Adipocyte (in vitro differentiated cells): ENCODE results near the gene NSUN7.

Experiments
- DNase-seq: peaks from one replicate; pipeline ENCODE4 v3.0.0-alpha.2; 2015; ENCODE audit warnings: low read depth
- H3K27me3 ChIP-seq: replicated peaks from 2 replicates; pipeline ENCODE4 v1.7.0; 2013; ENCODE audit warnings: mild to moderate bottlenecking, low read length, moderate library complexity; ENCODE audit not compliant: control insufficient read depth, insufficient read depth
- H3K36me3 ChIP-seq: 2 replicates; pipeline ENCODE4 v1.7.0; 2013; ENCODE audit warnings: low read length, mild to moderate bottlenecking, moderate library complexity; ENCODE audit not compliant: control insufficient read depth, insufficient read depth, severe bottlenecking
- H3K4me1 ChIP-seq: 2 replicates; pipeline ENCODE4 v1.7.0; 2013; ENCODE audit warnings: mild to moderate bottlenecking, low read length, moderate library complexity; ENCODE audit not compliant: control insufficient read depth, insufficient read depth
- H3K4me3 ChIP-seq: 2 replicates; pipeline ENCODE4 v1.7.0; 2013; ENCODE audit warnings: mild to moderate bottlenecking, low read length, moderate library complexity
- H3K9ac ChIP-seq: 2 replicates; pipeline ENCODE4 v1.7.0; 2013; ENCODE audit warnings: mild to moderate bottlenecking, low read length, moderate library complexity
- H3K9me3 ChIP-seq: 2 replicates; pipeline ENCODE4 v1.7.0; 2013; ENCODE audit warnings: mild to moderate bottlenecking, low read length, moderate library complexity; ENCODE audit not compliant: control insufficient read depth

NSUN7 gene

DNA sequence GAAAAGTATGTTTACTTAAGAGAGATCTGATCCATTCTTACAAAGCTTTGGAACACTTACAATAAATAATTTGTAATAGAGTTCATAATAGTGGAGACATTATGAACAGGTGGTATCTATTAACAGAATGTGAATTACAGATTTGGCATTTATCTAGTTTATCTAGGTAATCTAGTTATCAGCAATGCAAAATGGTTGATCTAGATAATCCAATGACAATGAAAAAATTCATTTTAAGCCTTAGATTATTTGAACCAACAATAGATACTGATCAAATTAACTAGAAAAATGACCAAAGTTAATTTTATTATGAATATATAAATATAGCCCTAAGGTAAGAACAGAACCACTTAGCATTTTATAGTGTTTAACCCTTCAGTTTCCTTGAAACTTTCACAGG, 10.4 kb upstream of the NSUN7 start:
- no peak for DNase-seq
- Histone ChIP-seq H3K36me3 (no peaks in the 10 kb centered on the region), H3K9ac (no peak overlapping the region), H3K27me3 (peaks cover 6% of the 10 kb centered on the region), H3K9me3 (no peaks in the 10 kb centered on the region), H3K4me3 (no peak overlapping the region), H3K4me1 (no peaks in the 10 kb centered on the region)

DNA sequence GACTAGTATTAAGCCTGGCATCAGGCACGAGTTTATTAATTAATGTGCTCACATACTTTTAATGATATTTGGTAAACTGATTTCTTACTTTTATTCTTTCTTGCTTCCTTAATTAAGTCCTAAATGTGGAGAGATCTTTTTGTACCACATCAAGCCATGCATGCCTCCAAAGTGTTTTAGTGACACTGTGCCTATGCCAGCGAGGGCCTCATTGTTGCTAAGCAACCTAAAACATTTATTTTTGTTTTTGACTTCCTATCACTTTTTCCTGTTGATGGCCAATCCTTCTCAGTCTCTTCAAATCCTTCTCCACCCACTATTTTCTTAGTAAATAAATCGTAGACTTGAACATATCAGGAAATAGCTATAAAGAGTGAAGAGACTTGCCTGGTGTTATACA, 5.5 kb upstream of the NSUN7 start:
- no peak for DNase-seq
- Histone ChIP-seq H3K9ac (no peak overlapping the region), H3K4me3 (no peak overlapping the region), H3K4me1 (no peaks in the 10 kb centered on the region), H3K9me3 (no peaks in the 10 kb centered on the region), H3K36me3 (no peaks in the 10 kb centered on the region), H3K27me3 (peaks cover 7% of the 10 kb centered on the region)

DNA sequence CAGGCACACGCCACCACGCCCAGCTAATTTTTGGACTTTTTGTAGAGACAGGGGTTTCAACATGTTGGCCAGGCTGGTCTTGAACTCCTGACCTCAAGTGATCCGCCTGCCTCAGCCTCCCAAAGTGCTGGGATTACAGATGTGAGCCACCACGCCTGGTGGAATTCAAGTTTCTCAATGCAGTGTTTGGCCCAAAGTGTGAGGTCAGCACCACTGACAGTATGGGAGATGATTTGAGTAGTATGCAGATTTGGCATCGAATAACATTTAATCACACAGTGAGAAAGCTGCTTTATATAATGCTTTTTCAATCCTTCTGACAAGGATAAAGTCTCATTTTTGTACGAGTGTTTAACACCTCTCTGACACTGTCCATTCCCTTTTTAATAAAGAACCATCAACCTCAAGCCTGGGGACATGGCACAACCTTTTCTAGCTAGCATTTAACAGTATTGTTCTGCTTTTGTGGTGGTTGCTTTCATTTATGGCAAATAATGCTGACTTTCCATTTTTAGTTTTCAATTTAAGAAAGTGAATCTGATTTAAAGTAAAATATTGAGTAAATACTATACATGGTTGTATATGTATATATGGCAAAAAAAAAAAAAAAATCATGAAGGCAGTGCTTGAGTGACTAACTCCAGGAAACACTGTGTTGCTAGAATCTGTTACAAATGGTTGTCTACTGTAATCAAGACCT, 4.3 kb upstream of the NSUN7 start:
- H3K4me3 ChIP-seq: no peak overlapping the region
- H3K9ac ChIP-seq: no peak overlapping the region
- peak; percentile 32 for DNase-seq
- H3K4me1 ChIP-seq: peaks cover 8% of the 10 kb centered on the region
- H3K36me3 ChIP-seq: no peaks in the 10 kb centered on the region
- no peaks in the 10 kb centered on the region for H3K9me3 ChIP-seq
- H3K27me3 ChIP-seq: peaks cover 17% of the 10 kb centered on the region

DNA sequence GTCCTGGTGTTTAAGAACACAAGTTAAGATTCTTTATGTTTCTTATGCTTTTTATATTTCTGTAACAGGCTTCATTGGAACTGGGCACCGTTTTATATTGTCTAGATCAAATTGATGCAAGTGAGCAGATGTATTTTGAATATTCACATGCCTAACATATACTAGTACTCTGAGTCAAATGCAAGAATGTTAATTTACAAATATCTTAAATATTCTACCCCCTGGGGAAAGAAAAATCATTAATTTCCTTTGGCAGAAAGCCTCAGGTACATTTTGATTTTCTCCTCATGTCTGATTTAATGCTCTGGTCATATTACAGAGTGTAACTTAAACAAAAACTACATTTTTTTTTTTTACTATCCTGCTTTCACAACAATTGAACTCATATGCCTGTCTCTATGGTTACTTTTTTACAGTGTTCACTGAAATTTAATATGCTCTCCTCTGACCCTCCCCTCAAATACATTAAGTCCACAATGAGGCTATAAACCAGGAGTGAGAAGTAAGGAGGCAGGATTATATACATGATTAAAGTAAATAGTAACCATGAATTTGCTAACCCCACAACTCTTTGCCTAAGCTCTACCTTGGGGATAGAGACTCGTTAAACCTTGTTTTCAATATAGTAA, 2.4 kb upstream of the NSUN7 start:
- H3K36me3 ChIP-seq: no peaks in the 10 kb centered on the region

DNA sequence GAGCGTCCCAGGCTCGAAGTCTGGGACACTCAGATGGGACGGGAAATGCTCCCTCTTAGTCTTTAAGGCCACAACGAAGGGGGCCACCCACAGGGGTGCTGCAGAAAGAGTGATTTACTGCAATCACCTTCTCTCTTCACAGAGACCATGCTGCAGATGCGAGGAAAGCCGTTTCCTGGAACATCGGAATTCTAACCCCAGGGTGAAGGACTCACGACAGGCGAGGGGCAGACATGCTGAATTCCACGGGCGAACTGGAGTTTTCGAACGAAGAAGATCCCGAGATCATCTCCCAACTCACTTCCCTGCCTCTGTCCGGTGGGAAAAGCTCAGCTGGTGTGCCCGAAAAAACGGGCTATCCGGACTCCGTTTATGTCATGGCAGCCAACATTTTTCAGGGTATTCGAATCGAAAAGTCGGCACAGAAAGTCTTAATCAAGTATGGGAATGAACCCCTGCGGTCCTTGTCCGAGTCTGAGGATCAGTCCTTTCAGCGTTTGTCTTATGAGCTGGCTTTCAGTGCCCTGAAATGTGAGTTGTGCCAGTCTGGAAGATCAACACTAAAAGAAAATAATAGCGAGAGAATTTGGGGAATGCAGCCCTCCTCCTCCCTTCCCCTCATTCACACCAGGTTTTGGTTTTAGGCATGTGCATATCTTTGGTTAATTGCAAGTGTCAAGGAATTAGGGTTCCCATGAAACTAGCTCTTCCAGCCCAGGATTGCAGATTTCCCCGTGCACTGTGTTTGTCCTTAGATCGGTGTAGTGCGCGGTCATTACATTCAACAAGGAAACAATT, 905 bp downstream of the NSUN7 start:
- Histone ChIP-seq H3K9ac (peak overlapping the region; percentile 26), H3K9me3 (no peaks in the 10 kb centered on the region), H3K36me3 (no peaks in the 10 kb centered on the region), H3K4me3 (peak overlapping the region; percentile 76), H3K4me1 (peaks cover 11% of the 10 kb centered on the region), H3K27me3 (peaks cover 29% of the 10 kb centered on the region)
- DNase-seq: peak; percentile 40

More for the DNA sequence above, 2.4 kb upstream of the NSUN7 start:
- Histone ChIP-seq H3K9me3 (no peaks in the 10 kb centered on the region), H3K9ac (no peak overlapping the region), H3K27me3 (peaks cover 29% of the 10 kb centered on the region), H3K4me1 (peaks cover 11% of the 10 kb centered on the region), H3K4me3 (no peak overlapping the region)
- peak; percentile 61 for DNase-seq

DNA sequence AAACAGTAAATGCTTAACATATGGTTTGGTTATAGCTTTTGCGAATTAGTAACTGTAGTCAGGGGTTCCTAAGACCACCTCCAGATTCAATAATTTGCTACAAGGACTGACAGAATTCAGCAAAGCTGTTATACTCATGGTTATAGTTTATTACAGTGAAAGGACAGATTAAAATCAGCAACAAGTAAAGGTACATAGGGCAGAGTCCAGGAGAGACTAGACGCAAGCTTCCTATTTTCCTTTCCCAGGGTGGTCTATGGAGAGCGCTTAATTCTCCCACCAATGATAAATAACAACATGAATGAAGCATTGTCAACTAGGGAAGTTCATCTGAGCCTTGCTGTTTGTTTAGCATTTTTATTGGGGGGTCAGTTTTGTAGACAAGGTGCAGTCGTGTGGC, 5.9 kb downstream of the NSUN7 start:
- no peaks in the 10 kb centered on the region for H3K36me3 ChIP-seq
- peaks cover 9% of the 10 kb centered on the region for H3K27me3 ChIP-seq
- H3K4me3 ChIP-seq: no peak overlapping the region
- no peak for DNase-seq
- H3K9ac ChIP-seq: no peak overlapping the region
- H3K9me3 ChIP-seq: no peaks in the 10 kb centered on the region
- H3K4me1 ChIP-seq: peaks cover under 1% of the 10 kb centered on the region

DNA sequence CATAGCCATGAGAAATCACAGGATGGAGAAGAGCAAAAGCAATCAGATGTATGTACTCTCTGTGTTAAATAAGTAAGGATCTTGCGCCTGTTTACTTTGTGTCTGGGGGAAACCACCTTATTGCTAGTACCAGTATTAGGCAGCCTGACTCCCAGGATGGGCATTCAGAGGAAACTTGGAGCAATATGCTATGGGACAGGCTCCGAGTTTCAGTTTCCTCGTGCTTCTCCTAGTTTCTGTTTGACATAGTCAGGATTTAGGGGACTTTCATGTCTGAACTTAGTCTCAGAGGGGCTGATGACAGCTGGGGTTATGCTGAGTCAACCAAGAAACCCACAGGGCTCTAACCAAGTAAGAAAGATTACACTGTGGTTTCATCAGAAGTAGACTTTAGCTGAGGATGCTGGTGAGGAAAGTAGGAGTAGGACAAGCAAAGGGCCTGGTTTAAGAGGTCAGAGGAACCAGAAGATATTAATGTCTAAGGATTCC, 13.5 kb downstream of the NSUN7 start:
- Histone ChIP-seq H3K9me3 (no peaks in the 10 kb centered on the region), H3K4me3 (no peak overlapping the region), H3K36me3 (no peaks in the 10 kb centered on the region), H3K27me3 (peaks cover 4% of the 10 kb centered on the region), H3K4me1 (no peaks in the 10 kb centered on the region), H3K9ac (no peak overlapping the region)
- peak; percentile 78 for DNase-seq

DNA sequence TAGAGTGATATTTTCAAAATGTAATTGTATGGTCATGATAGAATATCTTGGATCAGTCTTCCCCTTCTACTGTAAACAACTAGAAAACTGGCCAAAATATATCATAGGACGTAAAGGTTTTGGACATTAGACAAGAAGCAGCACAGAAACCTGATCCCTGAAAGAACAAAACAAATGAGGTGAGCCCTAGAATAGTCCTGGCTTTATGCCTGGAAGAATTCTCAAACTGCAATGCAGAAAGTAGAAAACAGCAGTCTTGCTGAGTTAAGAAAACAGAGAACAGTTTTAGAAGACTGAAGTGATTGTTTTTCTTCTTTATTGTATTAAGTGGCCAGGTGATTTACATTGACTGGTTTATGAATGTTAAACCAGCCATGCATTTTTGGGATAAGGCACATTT, 19.5 kb downstream of the NSUN7 start:
- peak; percentile 57 for DNase-seq
- H3K4me3 ChIP-seq: no peak overlapping the region
- H3K9ac ChIP-seq: no peak overlapping the region
- no peaks in the 10 kb centered on the region for H3K36me3 ChIP-seq
- no peaks in the 10 kb centered on the region for H3K9me3 ChIP-seq
- H3K27me3 ChIP-seq: peaks cover 10% of the 10 kb centered on the region
- H3K4me1 ChIP-seq: no peaks in the 10 kb centered on the region

DNA sequence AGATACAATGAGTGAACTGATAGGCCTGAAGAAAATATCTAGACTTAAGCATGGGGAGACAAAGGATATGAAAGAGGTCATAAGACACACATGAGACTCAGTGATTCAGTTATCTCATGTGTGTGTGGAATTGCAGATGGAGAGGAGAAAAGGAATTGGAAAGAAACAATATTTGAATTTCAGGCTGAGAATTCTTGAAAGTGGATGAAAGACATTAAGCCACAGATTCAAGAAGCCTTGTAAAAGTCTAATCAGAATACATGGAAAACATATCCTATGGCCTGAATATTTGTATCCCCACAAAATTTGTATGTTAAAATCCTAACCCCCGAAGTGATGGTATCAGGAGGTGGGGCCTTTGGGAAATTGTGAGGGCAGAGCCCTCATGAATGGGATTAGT, 28.3 kb downstream of the NSUN7 start:
- H3K27me3 ChIP-seq: no peaks in the 10 kb centered on the region
- no peak for DNase-seq
- H3K9ac ChIP-seq: no peak overlapping the region
- H3K9me3 ChIP-seq: peaks cover 17% of the 10 kb centered on the region
- no peaks in the 10 kb centered on the region for H3K36me3 ChIP-seq
- H3K4me1 ChIP-seq: no peaks in the 10 kb centered on the region
- H3K4me3 ChIP-seq: no peak overlapping the region

DNA sequence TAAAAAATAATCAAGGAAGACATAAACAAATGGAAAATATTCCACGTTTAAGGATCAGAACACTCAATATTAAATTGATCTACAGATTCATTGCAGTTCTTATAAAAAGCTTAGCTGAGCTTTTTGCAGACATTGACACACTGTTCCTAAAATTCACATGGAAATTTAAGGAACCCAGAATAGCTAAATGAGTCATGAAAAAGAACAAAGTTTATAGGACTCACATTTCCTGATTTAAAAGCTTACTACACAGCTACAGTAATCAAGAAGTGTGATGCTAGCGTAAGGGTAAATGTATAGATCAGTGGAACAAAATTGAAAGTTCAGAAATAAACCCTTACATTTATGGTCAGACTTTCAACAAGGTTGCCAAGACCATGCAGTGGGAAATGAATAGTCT, 33.1 kb downstream of the NSUN7 start:
- H3K4me3 ChIP-seq: no peak overlapping the region
- H3K27me3 ChIP-seq: no peaks in the 10 kb centered on the region
- H3K36me3 ChIP-seq: no peaks in the 10 kb centered on the region
- no peaks in the 10 kb centered on the region for H3K4me1 ChIP-seq
- H3K9ac ChIP-seq: no peak overlapping the region
- H3K9me3 ChIP-seq: peaks cover 11% of the 10 kb centered on the region
- no peak for DNase-seq

DNA sequence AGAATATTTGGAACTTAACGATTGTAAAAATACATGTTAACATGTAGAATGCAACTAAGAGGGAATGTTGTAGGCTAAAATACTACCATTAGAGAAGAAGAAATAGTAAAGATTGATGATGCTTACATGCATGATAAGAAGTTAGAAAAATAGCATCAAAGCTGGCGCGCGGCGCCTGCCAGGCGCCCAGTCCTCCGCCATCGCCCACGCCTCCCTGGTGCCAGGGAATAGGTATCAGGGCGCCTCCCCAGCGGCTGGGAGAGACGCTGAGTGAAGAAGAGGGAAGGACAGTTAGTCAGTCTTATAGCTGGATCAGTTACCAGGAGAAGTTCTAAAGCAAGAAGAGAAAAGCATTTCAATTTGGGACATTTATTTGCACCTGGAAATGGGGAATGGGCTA, 36.0 kb downstream of the NSUN7 start:
- no peaks in the 10 kb centered on the region for H3K36me3 ChIP-seq
- H3K9me3 ChIP-seq: no peaks in the 10 kb centered on the region
- peaks cover 7% of the 10 kb centered on the region for H3K27me3 ChIP-seq
- H3K4me3 ChIP-seq: no peak overlapping the region
- H3K4me1 ChIP-seq: no peaks in the 10 kb centered on the region
- no peak overlapping the region for H3K9ac ChIP-seq
- no peak for DNase-seq
